GM12872 (cell line): Measurements from ENCODE around the gene NOTUM.

Experiments
- TF ChIP-seq, protein P1 (sequence below): IDR thresholded peaks from 3 replicates; pipeline ENCODE4 v1.5.1; 2011; ENCODE audit warnings: low read depth, mild to moderate bottlenecking, low read length, moderate library complexity; ENCODE audit not compliant: insufficient read depth

The NOTUM gene

DNA sequence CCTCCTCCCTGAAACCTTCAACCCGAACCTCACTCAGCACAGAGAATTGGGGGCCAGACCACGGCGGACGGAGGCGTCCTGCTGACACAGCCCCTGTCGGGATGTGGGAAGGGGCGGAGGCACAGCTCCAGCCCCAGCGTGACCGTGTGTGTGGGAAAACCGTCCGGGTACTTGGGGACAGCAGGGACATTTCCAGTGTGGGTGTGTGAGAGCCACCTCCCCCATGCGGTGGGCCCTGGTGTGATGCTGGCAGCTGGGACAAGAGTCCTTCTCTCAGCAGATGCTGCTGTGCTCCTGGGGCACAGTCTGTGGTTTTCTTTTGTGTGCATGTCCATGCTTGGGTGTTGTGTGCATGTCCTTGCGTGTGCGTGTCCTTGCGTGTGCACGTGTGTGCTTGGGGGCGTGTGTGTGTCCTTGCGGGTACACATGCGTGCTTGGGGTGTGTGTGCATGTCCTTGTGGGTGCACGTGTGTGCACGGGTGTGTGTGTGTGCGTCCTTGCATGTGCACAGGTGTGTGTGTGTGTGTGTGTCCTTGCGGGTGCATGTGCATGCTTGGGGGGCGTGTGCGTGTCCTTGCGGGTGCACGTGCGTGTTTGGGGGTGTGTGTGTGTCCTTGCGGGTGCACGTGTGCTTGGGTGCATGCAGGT, 44.8 kb upstream of the NOTUM start:
- TF ChIP-seq, protein P1, sequence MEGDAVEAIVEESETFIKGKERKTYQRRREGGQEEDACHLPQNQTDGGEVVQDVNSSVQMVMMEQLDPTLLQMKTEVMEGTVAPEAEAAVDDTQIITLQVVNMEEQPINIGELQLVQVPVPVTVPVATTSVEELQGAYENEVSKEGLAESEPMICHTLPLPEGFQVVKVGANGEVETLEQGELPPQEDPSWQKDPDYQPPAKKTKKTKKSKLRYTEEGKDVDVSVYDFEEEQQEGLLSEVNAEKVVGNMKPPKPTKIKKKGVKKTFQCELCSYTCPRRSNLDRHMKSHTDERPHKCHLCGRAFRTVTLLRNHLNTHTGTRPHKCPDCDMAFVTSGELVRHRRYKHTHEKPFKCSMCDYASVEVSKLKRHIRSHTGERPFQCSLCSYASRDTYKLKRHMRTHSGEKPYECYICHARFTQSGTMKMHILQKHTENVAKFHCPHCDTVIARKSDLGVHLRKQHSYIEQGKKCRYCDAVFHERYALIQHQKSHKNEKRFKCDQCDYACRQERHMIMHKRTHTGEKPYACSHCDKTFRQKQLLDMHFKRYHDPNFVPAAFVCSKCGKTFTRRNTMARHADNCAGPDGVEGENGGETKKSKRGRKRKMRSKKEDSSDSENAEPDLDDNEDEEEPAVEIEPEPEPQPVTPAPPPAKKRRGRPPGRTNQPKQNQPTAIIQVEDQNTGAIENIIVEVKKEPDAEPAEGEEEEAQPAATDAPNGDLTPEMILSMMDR, result no peak

DNA sequence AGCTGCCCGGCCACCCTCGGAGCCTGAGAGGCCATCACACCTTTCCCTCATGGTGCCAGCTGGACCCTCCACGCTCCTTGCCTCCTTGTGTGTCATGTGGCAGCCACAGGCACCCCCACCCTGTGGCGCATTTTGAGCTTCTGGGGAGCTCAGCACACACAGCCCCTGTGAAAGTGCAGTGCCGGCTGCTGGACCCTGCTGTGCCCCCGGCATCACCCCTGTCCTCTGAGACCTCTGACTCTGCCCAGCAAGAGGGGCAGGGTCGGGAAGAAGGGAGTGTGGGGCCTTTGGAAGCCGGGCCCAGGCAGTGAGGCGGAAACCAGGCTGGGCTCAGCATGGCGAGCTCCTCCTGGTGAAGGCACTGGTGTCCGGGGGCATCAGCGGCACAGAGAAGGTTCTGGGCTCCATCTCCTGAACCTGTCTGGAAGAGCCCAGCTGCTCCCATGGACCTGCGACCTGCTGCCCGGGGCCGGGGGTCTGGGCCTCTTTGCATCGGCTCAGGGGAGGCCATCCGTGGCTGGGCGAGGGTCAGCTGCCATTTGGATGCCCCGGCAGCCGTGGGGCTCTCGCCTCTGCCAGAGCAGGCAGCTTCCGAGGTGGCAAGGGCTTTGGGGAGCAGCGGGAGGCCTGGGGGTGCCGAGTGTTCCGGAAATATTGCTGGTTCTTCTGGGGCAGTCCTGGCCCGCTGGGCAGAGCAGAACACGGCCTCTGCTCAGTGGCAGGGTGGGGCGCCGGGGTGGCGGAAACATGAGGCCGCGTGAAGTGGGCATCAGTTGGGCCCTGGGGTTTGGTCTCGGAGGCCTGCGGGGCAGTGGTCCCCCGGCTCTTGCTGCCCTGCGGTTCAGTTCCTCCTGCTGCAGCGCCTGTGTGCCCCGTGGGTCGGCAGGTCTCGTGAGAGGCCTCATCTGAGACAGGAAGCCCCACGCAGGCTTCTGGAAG, 43.8 kb upstream of the NOTUM start:
- TF ChIP-seq, protein P1, result no peak

GRCh38 chr17:82003411-82004381, 42.7 kb upstream of the NOTUM start:
- TF ChIP-seq, protein P1, result no peak

GRCh38 chr17:82001571-82002056, 40.6 kb upstream of the NOTUM start:
- TF ChIP-seq, protein P1, result no peak

DNA sequence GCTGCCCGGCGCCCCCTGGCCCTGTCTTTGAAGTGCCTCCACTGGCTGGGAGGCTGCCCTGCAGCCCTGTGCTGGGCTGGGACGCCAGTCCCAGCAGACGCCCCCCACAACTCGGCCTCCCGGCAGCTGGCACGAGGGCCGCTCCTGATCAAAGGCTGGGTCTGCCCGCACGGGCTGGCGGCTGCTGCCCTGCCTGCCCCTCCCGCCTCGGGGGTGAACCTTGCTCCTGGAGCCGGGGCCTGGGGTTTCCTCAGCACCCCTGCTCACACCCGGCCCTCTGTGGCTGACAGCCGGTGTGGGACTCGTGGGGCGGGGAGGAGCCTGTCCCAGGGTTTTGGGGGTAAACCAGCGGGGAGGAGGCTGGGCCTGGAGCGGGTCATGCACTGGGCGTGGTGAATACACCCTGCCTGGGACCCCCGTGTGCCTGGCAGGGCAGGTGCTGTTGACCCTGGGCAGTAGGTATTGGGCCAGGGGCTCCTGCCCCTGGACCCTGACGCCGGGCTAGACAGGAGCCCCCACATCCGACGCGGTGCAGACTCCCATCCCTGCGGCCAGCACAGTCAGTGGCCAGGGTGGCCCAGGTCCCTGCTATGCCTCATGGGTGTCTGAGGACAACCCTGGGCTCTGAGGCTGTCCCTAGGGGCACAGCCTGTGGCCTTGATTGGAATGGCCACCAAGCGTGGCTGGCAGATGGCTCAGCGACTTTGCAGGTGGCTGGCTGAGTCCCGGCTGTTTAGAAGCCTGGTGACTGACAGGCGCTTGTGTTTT, 40.0 kb upstream of the NOTUM start:
- TF ChIP-seq, protein P1, result no peak

GRCh38 chr17:81999976-82000802, 39.2 kb upstream of the NOTUM start:
- TF ChIP-seq, protein P1, result no peak
